Right atrium auricular region (tissue), 2 donors: ENCODE data around the gene STUM. TPM values are rescaled to one million over a fixed set of nuclear protein-coding genes. Genes with fewer than 3 reads are reported as not detected.

Experiments used
- DNase-seq: peaks from one replicate; pipeline ENCODE4 v3.0.0-alpha.2; 2019; ENCODE audit warnings: low spot score
- H3K27ac ChIP-seq, 2 donors: fragments of 200-600 bp; sonication (generic); 1 replicate in 1 of 2; 2 replicates in 1 of 2; pipeline ENCODE4 v1.5.1; 2016 to 2019
- H3K27me3 ChIP-seq, 2 donors: fragments of 200-600 bp; sonication (generic); one replicate each; pipeline versions ENCODE4 v1.5.1 to v1.6.0; 2017 to 2019
- H3K36me3 ChIP-seq: fragments of 200-600 bp; sonication (generic); one replicate; pipeline ENCODE4 v1.5.1; 2016
- H3K4me1 ChIP-seq, 2 donors: fragments of 200-600 bp; sonication (generic); one replicate each; pipeline versions ENCODE4 v1.5.1 to v1.6.0; 2017 to 2019
- H3K4me3 ChIP-seq, 2 donors: fragments of 200-600 bp; sonication (generic); 1 replicate in 1 of 2; 2 replicates in 1 of 2; pipeline ENCODE4 v1.5.1; 2017 to 2019; ENCODE audit warnings: mild to moderate bottlenecking in 1 of 2, moderate library complexity in 1 of 2
- H3K9me3 ChIP-seq, 2 donors: fragments of 200-600 bp; sonication (generic); one replicate each; pipeline ENCODE4 v1.5.1; 2019
- CTCF ChIP-seq, 2 donors: fragments of 200-600 bp; sonication (generic); IDR thresholded peaks; one replicate each; pipeline ENCODE4 v1.5.1; 2019; ENCODE audit warnings: antibody characterized with exemption in 2 of 2
- total RNA-seq, 2 donors: library from RNA; depleted of rRNA; stranded (reverse); fragments of >200 nt; gene quantifications; one replicate each; pipeline ENCODE4 v1.1.0, GENCODE V29; 2016

The STUM gene
- total RNA-seq, 2 donors from 2014 or later: 0.43 to 0.70 TPM

- DNase-seq: no peak
- no peaks in the 10 kb centered on the region for H3K27me3 ChIP-seq
- no peaks in the 10 kb centered on the region for H3K36me3 ChIP-seq
- no peaks in the 10 kb centered on the region for H3K9me3 ChIP-seq
- no peaks in the 10 kb centered on the region for H3K4me1 ChIP-seq
- H3K4me3 ChIP-seq: no peak overlapping the region
- no peak for TF ChIP-seq CTCF (IDR thresholded peaks at IDR 0.05)
- no peak overlapping the region for H3K27ac ChIP-seq
Observed at GRCh38 chr1:226535666-226536065, 12.9 kb upstream of the STUM start.

GRCh38 chr1:226541231-226541630 is 7.3 kb upstream of the STUM start:
- TF ChIP-seq CTCF (IDR thresholded peaks at IDR 0.05): no peak
- H3K27me3 ChIP-seq: no peaks in the 10 kb centered on the region
- no peaks in the 10 kb centered on the region for H3K9me3 ChIP-seq
- DNase-seq: no peak
- peaks cover 0 to 35% of the 10 kb centered on the region in 2 donors for H3K4me1 ChIP-seq
- peak overlapping the region in 1 of 2 donors; percentile 14 for H3K27ac ChIP-seq
- H3K36me3 ChIP-seq: no peaks in the 10 kb centered on the region
- no peak overlapping the region for H3K4me3 ChIP-seq

- no peak for TF ChIP-seq CTCF (IDR thresholded peaks at IDR 0.05)
- no peak overlapping the region for H3K4me3 ChIP-seq
- no peaks in the 10 kb centered on the region for H3K9me3 ChIP-seq
- no peaks in the 10 kb centered on the region for H3K36me3 ChIP-seq
- DNase-seq: no peak
- H3K4me1 ChIP-seq: peaks cover 0 to 35% of the 10 kb centered on the region in 2 donors
- peak overlapping the region in 1 of 2 donors; percentile 14 for H3K27ac ChIP-seq
- H3K27me3 ChIP-seq: no peaks in the 10 kb centered on the region
Observed at GRCh38 chr1:226541631-226542622, 6.6 kb upstream of the STUM start.

- H3K4me3 ChIP-seq: no peak overlapping the region
Observed at GRCh38 chr1:226542623-226543103, 5.9 kb upstream of the STUM start.

More at GRCh38 chr1:226542623-226543103, 5.9 kb upstream of the STUM start:
- Histone ChIP-seq H3K36me3 (no peaks in the 10 kb centered on the region), H3K27ac (peak overlapping the region; percentile 17 to 28), H3K4me1 (peaks cover 0 to 38% of the 10 kb centered on the region in 2 donors), H3K9me3 (no peaks in the 10 kb centered on the region), H3K27me3 (no peaks in the 10 kb centered on the region)
- TF ChIP-seq CTCF (IDR thresholded peaks at IDR 0.05): no peak
- peak; percentile 66 for DNase-seq
